GM18511 (cell line): ENCODE data around the gene ABCB11.
"Not testable (repeated sequence)": the region's sequence is repeated elsewhere in the genome, so short reads cannot be mapped to it uniquely, and the experiment has no call there.

Experiments
- ATAC-seq: cut with Tn5 transposase; IDR thresholded peaks from one replicate; pipeline ENCODE4 v1.9.1; 2021; ENCODE audit warnings: mild to moderate bottlenecking, moderate library complexity; ENCODE audit not compliant: unreplicated experiment

Gene ABCB11

GRCh38 chr2:168939061-168939460 lies 92.1 kb downstream of the ABCB11 start:
- no peak for ATAC-seq

GRCh38 chr2:168935810-168936581 lies 95.1 kb downstream of the ABCB11 start:
- ATAC-seq = no peak

GRCh38 chr2:168934826-168935225 lies 96.3 kb downstream of the ABCB11 start:
- no peak for ATAC-seq

GRCh38 chr2:168932174-168932573 lies 99.0 kb downstream of the ABCB11 start:
- not testable (repeated sequence) for ATAC-seq

GRCh38 chr2:168930242-168930641 lies 100.9 kb downstream of the ABCB11 start:
- ATAC-seq = no peak

- ATAC-seq = no peak
Measured at GRCh38 chr2:168929031-168929430, 102.1 kb downstream of the ABCB11 start.

- ATAC-seq = no peak
Measured at GRCh38 chr2:168928113-168928831, 102.9 kb downstream of the ABCB11 start.

- ATAC-seq = no peak
Measured at GRCh38 chr2:168926621-168927386, 104.3 kb downstream of the ABCB11 start.

- ATAC-seq = peak; percentile 70
Measured at GRCh38 chr2:168920504-168921157, 110.5 kb downstream of the ABCB11 start.

GRCh38 chr2:168916331-168916675 lies 114.8 kb downstream of the ABCB11 start:
- ATAC-seq = no peak

GRCh38 chr2:168915441-168916330 lies 115.4 kb downstream of the ABCB11 start:
- no peak for ATAC-seq

- no peak for ATAC-seq
Measured at GRCh38 chr2:168913495-168913894, 117.6 kb downstream of the ABCB11 start.

GRCh38 chr2:168912901-168913369 lies 118.2 kb downstream of the ABCB11 start:
- no peak for ATAC-seq

- no peak for ATAC-seq
Measured at GRCh38 chr2:168912466-168912865, 118.7 kb downstream of the ABCB11 start.

- no peak for ATAC-seq
Measured at GRCh38 chr2:168910330-168910729, 120.8 kb downstream of the ABCB11 start.

- no peak for ATAC-seq
Measured at GRCh38 chr2:168907940-168908662, 123.0 kb downstream of the ABCB11 start.

- no peak for ATAC-seq
Measured at GRCh38 chr2:168904358-168904757, 126.8 kb downstream of the ABCB11 start.

- ATAC-seq = no peak
Measured at GRCh38 chr2:168903888-168904287, 127.2 kb downstream of the ABCB11 start.

- no peak for ATAC-seq
Measured at GRCh38 chr2:168901003-168901402, 130.1 kb downstream of the ABCB11 start, which contains the start of gene G6PC2. G6PC2 (plus strand) TSS chr2:168901291; CDS start chr2:168901332, 41 bp downstream.
